ENCODE data around the gene CLSTN3.
A peak's percentile ranks its signal among the peaks of the same experiment; 100 is the strongest.

CLSTN3 gene

GRCh38 chr12:7129872-7130691 is at the start of gene CLSTN3:
Gene CLSTN3 (plus strand): TSS chr12:7130371. CDS start chr12:7130649, 278 bp downstream.
- DNase-seq (ENCODE audit: low read depth), result peak; percentile 76

GRCh38 chr12:7081037-7081436 is 49.1 kb upstream of the CLSTN3 start:
- no peak for DNase-seq (ENCODE audit: low read depth)

GRCh38 chr12:7083125-7083524 is 47.0 kb upstream of the CLSTN3 start:
- no peak for DNase-seq (ENCODE audit: low read depth)

GRCh38 chr12:7089196-7089871 is 40.8 kb upstream of the CLSTN3 start:
- DNase-seq (ENCODE audit: low read depth), result no peak

- no peak for DNase-seq (ENCODE audit: low read depth)
These were observed 39.8 kb upstream of the CLSTN3 start for GRCh38 chr12:7090222-7090998.

GRCh38 chr12:7091171-7091570 is 39.0 kb upstream of the CLSTN3 start:
- no peak for DNase-seq (ENCODE audit: low read depth)

GRCh38 chr12:7091660-7092228 is 38.4 kb upstream of the CLSTN3 start:
- DNase-seq (ENCODE audit: low read depth), result no peak

- DNase-seq (ENCODE audit: low read depth), result peak; percentile 52
These were observed 37.8 kb upstream of the CLSTN3 start, which contains the start of gene C1R for GRCh38 chr12:7092229-7092985. Gene C1R (minus strand): TSS chr12:7092445. CDS start chr12:7092388, 57 bp downstream.

- no peak for DNase-seq (ENCODE audit: low read depth)
These were observed 37.1 kb upstream of the CLSTN3 start for GRCh38 chr12:7092986-7093460.

GRCh38 chr12:7093486-7093885 is 36.7 kb upstream of the CLSTN3 start:
- DNase-seq (ENCODE audit: low read depth), result no peak

GRCh38 chr12:7093892-7094291 is 36.3 kb upstream of the CLSTN3 start:
- no peak for DNase-seq (ENCODE audit: low read depth)

GRCh38 chr12:7096006-7096932 is 33.9 kb upstream of the CLSTN3 start:
- no peak for DNase-seq (ENCODE audit: low read depth)

- no peak for DNase-seq (ENCODE audit: low read depth)
These were observed 33.2 kb upstream of the CLSTN3 start for GRCh38 chr12:7096979-7097378.

- no peak for DNase-seq (ENCODE audit: low read depth)
These were observed 30.7 kb upstream of the CLSTN3 start for GRCh38 chr12:7099290-7099996.

GRCh38 chr12:7100239-7100638 is 29.9 kb upstream of the CLSTN3 start:
- no peak for DNase-seq (ENCODE audit: low read depth)

- no peak for DNase-seq (ENCODE audit: low read depth)
These were observed 29.0 kb upstream of the CLSTN3 start for GRCh38 chr12:7101047-7101693.

- DNase-seq (ENCODE audit: low read depth), result no peak
These were observed 28.5 kb upstream of the CLSTN3 start for GRCh38 chr12:7101694-7102131.

- DNase-seq (ENCODE audit: low read depth), result no peak
These were observed 27.6 kb upstream of the CLSTN3 start for GRCh38 chr12:7102582-7102981.

Data from stimulated activated CD8-positive, alpha-beta memory T cell treated with anti-CD3 and anti-CD28 coated beads, Interleukin-4, amount 100 ng/mL, for 24 hours (primary cell).